Stimulated activated CD4-positive, alpha-beta T cell treated with anti-CD3 and anti-CD28 coated beads, Interleukin-12 subunit alpha, Interleukin-12 subunit beta, amount 100 ng/mL, for 4 hours (primary cell): Measurements from ENCODE around the gene SCN10A.

Source experiments
- DNase-seq: peaks from one replicate; pipeline ENCODE4 v3.0.0-alpha.2; 2020

The SCN10A gene

GRCh38 chr3:38649500-38650247 lies 166.3 kb downstream of the SCN10A start, which contains the start of gene SCN5A:
TSS of gene SCN5A (minus strand) at chr3:38649687. CDS start at chr3:38633307, 16,380 bp downstream.
- peak; percentile 58 for DNase-seq

DNA sequence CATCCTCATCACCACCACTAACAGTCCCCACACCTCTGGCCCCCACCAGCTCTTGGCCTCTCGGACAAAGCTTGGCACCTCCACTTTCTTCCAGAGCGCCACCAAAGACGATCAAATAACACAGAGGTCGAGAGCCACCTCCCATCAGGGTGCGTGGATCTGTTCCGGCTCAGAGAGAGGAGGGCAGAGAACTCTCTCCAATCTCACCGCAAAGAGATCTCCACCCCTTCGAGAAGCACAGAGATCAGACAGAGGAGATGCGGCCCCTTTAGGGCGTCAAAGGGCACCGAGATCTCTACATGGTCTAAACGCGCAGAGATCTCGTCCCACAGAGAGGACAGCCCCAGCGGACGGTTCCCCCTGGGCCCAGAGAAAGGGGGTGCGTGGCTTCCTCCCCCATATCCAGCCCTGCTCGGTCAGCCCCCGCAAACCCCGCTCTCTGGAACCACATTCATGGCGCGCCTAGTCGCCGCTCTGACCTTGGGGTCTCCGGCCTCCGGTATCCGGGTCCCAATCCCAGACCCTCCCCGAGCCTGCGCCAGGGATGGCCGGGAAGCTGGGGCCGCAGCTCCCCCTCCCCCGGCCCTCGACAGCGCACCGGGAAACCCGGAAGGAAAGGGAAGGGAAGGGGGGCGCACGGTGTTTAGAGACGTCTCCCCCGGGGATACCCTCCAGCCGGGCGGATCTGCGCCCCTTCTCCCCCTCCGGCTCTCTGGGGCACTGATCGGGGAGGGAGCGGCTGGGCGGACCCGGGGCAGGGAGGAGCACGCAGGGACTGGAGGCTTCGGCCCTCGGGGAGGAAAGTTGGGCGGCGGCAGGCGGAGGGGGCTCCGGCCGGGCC lies 167.1 kb downstream of the SCN10A start:
- DNase-seq = no peak

- DNase-seq = no peak
Measured at GRCh38 chr3:38648024-38648658, 167.9 kb downstream of the SCN10A start.

- DNase-seq = no peak
Measured at GRCh38 chr3:38647217-38647970, 168.6 kb downstream of the SCN10A start.
